Effector memory CD8-positive, alpha-beta T cell (primary cell): ENCODE data around the gene B3GAT2.
A peak's percentile ranks its signal among the peaks of the same experiment; 100 is the strongest.

ENCODE experiments used
- ATAC-seq: fragments of 150-1000 bp; cut with Tn5 transposase; replicated peaks from 2 replicates; pipeline ENCODE4 v1.10.0; 2021; ENCODE audit warnings: mild to moderate bottlenecking, moderate library complexity
- DNase-seq, 3 experiments: peaks; one replicate each; pipeline ENCODE4 v3.0.0; 2021
- H3K27ac Mint-ChIP-seq, 2 donors: one replicate each; pipeline ENCODE4 v1.8.0; 2022; ENCODE audit warnings: mild to moderate bottlenecking in 2 of 2, mixed read lengths in 2 of 2, moderate library complexity in 2 of 2
- H3K27me3 Mint-ChIP-seq, 2 donors: one replicate each; pipeline ENCODE4 v1.8.0; 2022; ENCODE audit warnings: mixed read lengths in 2 of 2
- H3K36me3 Mint-ChIP-seq: one replicate; pipeline ENCODE4 v1.8.0; 2022; ENCODE audit warnings: mild to moderate bottlenecking, moderate library complexity, mixed read lengths; ENCODE audit not compliant: insufficient read depth
- H3K4me1 Mint-ChIP-seq, 2 donors: one replicate each; pipeline ENCODE4 v1.8.0; 2022; ENCODE audit warnings: low read depth in 2 of 2, mixed read lengths in 2 of 2
- H3K4me3 Mint-ChIP-seq, 2 donors: one replicate each; pipeline ENCODE4 v1.8.0; 2022; ENCODE audit warnings: mild to moderate bottlenecking in 2 of 2, mixed read lengths in 2 of 2, moderate library complexity in 2 of 2
- H3K9me3 Mint-ChIP-seq, 2 donors: one replicate each; pipeline ENCODE4 v1.8.0; 2022; ENCODE audit warnings: mixed read lengths in 2 of 2

The B3GAT2 gene

GRCh38 chr6:70886071-70886470 is 70.8 kb downstream of the B3GAT2 start:
- peaks cover 5% of the 10 kb centered on the region for H3K36me3 Mint-ChIP-seq
- ATAC-seq = no peak
- no peak overlapping the region for H3K4me3 Mint-ChIP-seq
- H3K27me3 Mint-ChIP-seq = peaks cover 35 to 40% of the 10 kb centered on the region in 2 donors
- no peak for DNase-seq
- peaks cover 0 to 3% of the 10 kb centered on the region in 2 donors for H3K4me1 Mint-ChIP-seq
- H3K27ac Mint-ChIP-seq = no peak overlapping the region
- H3K9me3 Mint-ChIP-seq = no peaks in the 10 kb centered on the region

DNA sequence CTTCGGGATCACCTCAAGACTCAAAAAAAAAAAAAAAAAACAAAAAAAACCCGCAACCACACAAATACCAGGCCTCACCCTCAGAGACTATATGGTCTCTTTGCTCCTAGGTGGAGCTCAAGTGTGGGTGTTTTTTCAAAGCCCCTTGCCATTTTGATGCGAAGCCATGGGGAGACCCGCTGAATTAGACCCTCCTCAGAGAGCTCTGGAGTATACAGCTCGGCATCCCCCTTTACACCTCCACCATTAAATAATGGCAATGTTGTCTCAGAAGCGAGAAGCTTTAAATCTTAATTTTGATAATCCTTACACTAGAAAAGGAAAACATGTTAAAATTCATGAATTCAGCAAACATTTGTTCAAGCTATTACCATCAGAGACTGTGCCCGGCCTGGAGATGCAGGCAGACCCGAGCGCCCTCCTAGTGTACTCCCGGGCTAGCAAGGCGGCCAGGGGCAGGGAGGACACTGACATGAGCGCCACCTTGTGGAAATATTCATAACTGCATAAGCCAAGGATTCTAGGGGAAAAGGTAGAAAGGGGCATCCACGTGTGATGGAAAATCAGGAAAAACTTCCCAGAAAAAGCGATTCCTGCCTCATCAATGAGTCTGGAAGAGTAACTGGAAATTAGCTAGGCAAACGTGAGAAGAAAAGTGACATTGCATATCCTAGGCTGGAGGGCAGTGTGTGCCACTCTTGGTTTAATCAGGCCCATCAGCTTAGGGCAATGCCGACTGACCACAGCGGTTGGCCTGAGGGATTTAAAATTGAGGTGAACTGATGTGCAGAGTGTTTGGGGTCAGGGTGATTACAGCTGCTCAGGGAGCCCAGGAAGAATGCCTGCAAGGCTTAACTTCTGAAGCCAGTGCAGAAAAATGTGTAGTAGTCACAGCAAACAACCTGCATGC is 72.5 kb downstream of the B3GAT2 start:
- H3K27me3 Mint-ChIP-seq = peaks cover 34 to 41% of the 10 kb centered on the region in 2 donors
- peak; percentile 87 for ATAC-seq

DNA sequence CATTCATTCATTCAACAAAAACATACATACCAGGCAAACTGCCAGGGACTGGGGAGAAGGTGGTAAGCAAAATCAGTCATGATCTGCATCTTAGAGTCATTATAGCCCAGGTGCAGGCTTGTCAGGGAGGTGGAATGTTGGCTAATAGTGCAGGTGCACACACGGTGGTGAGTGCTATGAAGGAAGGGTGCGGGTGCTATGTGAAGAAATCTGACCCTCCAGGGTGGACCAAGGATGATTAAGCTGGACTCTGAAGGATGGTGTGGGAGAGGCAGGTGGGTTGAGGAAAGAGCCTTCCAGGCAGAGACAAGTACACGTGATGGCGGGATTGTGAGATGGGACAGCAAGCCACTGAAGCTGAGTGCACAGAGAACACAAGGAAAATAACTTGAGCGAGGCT is 77.4 kb downstream of the B3GAT2 start:
- H3K4me1 Mint-ChIP-seq = peaks cover 0 to 3% of the 10 kb centered on the region in 2 donors

More for the DNA sequence above, 72.5 kb downstream of the B3GAT2 start:
- H3K27ac Mint-ChIP-seq = no peak overlapping the region
- peaks cover 5% of the 10 kb centered on the region for H3K36me3 Mint-ChIP-seq
- no peak overlapping the region for H3K4me3 Mint-ChIP-seq
- H3K4me1 Mint-ChIP-seq = peaks cover 0 to 3% of the 10 kb centered on the region in 2 donors
- peak; percentile 61 to 68 (median 65) for DNase-seq
- H3K9me3 Mint-ChIP-seq = no peaks in the 10 kb centered on the region

DNA sequence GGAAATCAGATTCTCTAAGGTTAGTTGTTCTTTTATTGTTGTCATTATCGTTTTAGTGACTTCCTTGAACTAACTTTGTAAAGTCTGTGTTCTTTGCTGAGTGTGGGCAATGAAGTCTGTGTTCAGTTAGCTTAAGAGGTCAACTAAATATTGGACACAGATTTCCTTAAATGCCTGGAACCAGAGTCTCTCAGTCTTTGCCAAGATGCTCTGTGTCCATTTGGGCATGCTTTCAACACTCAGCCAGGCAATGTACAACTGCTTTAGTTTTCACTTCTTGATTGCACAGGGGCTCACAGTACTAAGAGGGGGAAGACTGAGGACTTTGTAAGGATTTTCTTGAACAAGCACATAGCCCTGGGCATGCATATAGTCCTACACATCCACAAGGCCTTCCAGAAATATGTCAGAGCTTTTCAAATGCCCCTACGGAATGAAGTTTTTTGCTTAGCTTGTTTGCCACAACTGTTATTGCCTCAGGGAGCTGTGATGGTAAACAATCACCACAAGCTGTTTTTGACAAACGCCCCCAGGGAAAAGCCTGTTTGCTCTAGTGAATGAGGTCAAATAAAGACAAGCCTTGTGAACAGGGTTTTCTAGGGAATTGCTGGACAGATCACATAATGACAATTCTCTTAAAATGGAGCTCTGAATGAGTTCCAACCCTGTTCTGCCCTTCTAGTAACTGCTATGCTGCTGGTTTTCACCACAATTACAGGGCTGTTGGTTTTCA is 82.5 kb downstream of the B3GAT2 start:
- ATAC-seq = no peak
- no peak for DNase-seq
- Mint-ChIP-seq H3K4me1 (no peaks in the 10 kb centered on the region), H3K9me3 (peaks cover 7 to 14% of the 10 kb centered on the region in 2 donors), H3K4me3 (no peak overlapping the region), H3K27me3 (peaks cover 44 to 46% of the 10 kb centered on the region in 2 donors), H3K36me3 (no peaks in the 10 kb centered on the region), H3K27ac (no peak overlapping the region)

More for the DNA sequence above, 77.4 kb downstream of the B3GAT2 start:
- Mint-ChIP-seq H3K4me3 (no peak overlapping the region), H3K36me3 (peaks cover 4% of the 10 kb centered on the region), H3K27ac (no peak overlapping the region), H3K9me3 (no peaks in the 10 kb centered on the region), H3K27me3 (peaks cover 46 to 51% of the 10 kb centered on the region in 2 donors)
- ATAC-seq (no peak), DNase-seq (no peak)

DNA sequence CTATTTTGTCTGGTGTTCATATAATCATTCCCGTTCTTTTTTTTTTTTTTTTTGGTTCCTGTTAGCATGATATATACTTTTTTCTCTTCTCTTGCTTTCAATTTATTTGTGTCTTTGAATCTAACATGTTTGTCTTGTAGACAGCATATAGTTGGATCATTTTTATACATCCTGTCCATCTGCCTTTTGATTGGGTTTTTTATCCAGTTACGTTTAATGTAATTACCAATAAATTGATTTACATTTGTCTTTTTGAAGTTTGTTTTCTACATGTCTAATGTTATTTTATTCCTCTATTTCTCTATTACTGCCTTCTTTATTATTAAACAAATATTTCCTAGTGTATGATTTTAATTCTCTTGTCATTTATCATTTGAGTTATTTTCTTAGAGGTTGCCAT is 84.4 kb downstream of the B3GAT2 start:
- H3K36me3 Mint-ChIP-seq = no peaks in the 10 kb centered on the region
- ATAC-seq (no peak), DNase-seq (no peak)
- H3K27ac Mint-ChIP-seq = no peak overlapping the region
- H3K27me3 Mint-ChIP-seq = peaks cover 31 to 36% of the 10 kb centered on the region in 2 donors
- H3K4me1 Mint-ChIP-seq = no peaks in the 10 kb centered on the region
- peaks cover 7 to 14% of the 10 kb centered on the region in 2 donors for H3K9me3 Mint-ChIP-seq
- no peak overlapping the region for H3K4me3 Mint-ChIP-seq

DNA sequence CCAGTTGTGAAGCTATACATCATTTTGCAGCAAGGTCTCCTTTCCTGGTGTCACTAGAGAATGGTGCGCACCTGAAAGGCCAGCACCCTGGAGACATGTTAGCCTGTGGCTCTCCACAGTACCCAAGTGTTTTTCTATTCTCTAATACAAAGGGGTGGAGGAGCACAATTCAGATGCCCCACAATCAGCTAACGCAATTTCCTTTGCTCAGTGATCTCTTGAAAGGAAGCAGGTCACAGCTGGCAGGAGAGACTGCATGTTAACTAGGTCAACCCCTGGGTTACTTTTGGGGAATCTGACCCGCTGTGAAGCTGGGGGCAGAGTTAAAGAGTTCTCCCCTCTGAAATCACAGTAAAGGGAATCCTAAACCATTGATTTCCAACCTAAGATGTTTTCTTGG is 92.5 kb downstream of the B3GAT2 start:
- peak overlapping the region in 1 of 2 donors; percentile 84 for H3K27ac Mint-ChIP-seq
- H3K27me3 Mint-ChIP-seq = peaks cover 0 to 5% of the 10 kb centered on the region in 2 donors
- DNase-seq (no peak), ATAC-seq (peak; percentile 85)
- H3K9me3 Mint-ChIP-seq = peaks cover 0 to 3% of the 10 kb centered on the region in 2 donors
- no peak overlapping the region for H3K4me3 Mint-ChIP-seq
- peaks cover 0 to 7% of the 10 kb centered on the region in 2 donors for H3K4me1 Mint-ChIP-seq
- peaks cover 9% of the 10 kb centered on the region for H3K36me3 Mint-ChIP-seq

DNA sequence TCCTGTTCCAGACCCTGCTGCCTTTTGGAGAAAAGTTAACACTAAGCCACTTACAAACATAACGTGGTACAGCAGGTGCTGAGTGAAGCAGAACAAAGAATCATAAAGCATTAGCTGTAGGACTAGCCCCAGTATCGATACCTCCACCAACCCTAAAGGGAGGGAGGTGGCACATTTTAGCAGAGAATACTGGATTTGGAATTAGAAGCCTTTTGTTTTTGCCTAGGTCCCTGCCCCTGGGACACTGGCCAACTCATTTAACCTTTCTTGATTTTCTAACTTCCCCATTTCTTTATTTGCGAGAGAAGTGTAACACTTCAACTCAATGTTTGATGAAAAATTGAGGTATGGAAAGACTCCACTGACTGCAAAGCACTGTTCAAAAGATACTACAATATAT is 93.5 kb downstream of the B3GAT2 start:
- Mint-ChIP-seq H3K4me3 (no peak overlapping the region), H3K9me3 (peaks cover 0 to 3% of the 10 kb centered on the region in 2 donors), H3K36me3 (peaks cover 15% of the 10 kb centered on the region), H3K27ac (peak overlapping the region in 1 of 2 donors; percentile 35), H3K27me3 (peaks cover 0 to 5% of the 10 kb centered on the region in 2 donors), H3K4me1 (peaks cover 0 to 7% of the 10 kb centered on the region in 2 donors)
- no peak for DNase-seq
- ATAC-seq = no peak

GRCh38 chr6:70860920-70861319 is 95.9 kb downstream of the B3GAT2 start:
- Mint-ChIP-seq H3K4me3 (no peak overlapping the region), H3K36me3 (peaks cover 19% of the 10 kb centered on the region), H3K27me3 (no peaks in the 10 kb centered on the region), H3K27ac (no peak overlapping the region), H3K9me3 (no peaks in the 10 kb centered on the region), H3K4me1 (peaks cover 0 to 7% of the 10 kb centered on the region in 2 donors)
- no peak for DNase-seq
- no peak for ATAC-seq

DNA sequence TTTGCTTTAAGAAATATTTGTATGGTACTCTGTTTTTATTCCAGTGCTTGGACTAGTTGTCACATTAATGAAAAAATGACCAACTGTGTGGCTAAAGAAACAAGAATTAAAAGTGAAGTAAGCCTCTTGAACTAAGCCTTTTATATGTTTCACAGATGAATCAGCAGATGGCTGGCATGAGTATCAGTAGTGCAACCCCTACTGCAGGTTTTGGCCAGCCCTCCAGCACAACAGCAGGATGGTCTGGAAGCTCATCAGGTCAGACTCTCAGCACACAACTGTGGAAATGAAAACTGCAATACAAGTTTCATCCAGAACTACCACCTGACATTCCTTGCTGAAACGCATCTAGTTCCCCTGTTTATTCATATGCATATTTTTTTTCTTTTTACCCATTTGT is 96.8 kb downstream of the B3GAT2 start:
- no peak for ATAC-seq
- H3K27ac Mint-ChIP-seq = no peak overlapping the region
- no peaks in the 10 kb centered on the region for H3K27me3 Mint-ChIP-seq
- H3K36me3 Mint-ChIP-seq = peaks cover 19% of the 10 kb centered on the region
- H3K4me1 Mint-ChIP-seq = peaks cover 0 to 7% of the 10 kb centered on the region in 2 donors
- DNase-seq = no peak
- no peak overlapping the region for H3K4me3 Mint-ChIP-seq
- no peaks in the 10 kb centered on the region for H3K9me3 Mint-ChIP-seq

DNA sequence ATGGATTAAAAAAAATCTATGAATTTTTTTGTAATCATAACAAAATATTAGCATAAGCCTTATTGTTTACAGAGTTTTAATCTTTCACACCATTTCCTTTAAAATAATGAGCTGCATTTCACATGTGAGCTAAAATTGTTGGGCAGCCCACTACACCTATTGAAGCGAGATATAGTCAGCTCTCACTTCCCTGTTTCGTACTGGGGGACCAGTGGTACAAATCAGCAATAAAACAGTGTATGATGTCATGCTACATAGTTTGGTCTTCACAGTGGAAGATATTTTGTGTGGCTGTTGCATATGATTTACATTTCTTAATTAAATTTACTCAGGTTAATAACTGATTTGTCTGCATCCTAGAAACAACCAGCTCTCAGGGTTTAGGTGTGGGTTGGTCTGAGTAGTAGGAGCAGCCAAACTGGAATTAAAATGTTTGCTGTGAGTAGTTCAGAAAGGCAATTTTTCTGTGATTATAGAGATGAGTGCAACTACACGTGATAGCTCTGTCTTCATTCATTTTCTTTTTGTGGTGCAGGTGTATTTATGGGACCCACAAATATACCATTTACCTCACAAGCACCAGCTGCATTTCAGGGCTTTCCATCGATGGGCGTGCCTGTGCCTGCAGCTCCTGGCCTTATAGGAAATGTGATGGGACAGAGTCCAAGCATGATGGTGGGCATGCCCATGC is 99.3 kb downstream of the B3GAT2 start:
- H3K27me3 Mint-ChIP-seq = no peaks in the 10 kb centered on the region
- peaks cover 30% of the 10 kb centered on the region for H3K36me3 Mint-ChIP-seq

GRCh38 chr6:70852667-70853246 is 104.1 kb downstream of the B3GAT2 start:
- peaks cover 12% of the 10 kb centered on the region for H3K36me3 Mint-ChIP-seq
- DNase-seq = no peak
- H3K27me3 Mint-ChIP-seq = no peaks in the 10 kb centered on the region
- no peak overlapping the region for H3K4me3 Mint-ChIP-seq
- peaks cover under 1 to 5% of the 10 kb centered on the region in 2 donors for H3K4me1 Mint-ChIP-seq
- ATAC-seq = no peak
- no peaks in the 10 kb centered on the region for H3K9me3 Mint-ChIP-seq
- no peak overlapping the region for H3K27ac Mint-ChIP-seq

More for the DNA sequence above, 99.3 kb downstream of the B3GAT2 start:
- Mint-ChIP-seq H3K9me3 (no peaks in the 10 kb centered on the region), H3K4me3 (no peak overlapping the region), H3K4me1 (no peaks in the 10 kb centered on the region), H3K27ac (no peak overlapping the region)
- ATAC-seq = no peak
- no peak for DNase-seq

DNA sequence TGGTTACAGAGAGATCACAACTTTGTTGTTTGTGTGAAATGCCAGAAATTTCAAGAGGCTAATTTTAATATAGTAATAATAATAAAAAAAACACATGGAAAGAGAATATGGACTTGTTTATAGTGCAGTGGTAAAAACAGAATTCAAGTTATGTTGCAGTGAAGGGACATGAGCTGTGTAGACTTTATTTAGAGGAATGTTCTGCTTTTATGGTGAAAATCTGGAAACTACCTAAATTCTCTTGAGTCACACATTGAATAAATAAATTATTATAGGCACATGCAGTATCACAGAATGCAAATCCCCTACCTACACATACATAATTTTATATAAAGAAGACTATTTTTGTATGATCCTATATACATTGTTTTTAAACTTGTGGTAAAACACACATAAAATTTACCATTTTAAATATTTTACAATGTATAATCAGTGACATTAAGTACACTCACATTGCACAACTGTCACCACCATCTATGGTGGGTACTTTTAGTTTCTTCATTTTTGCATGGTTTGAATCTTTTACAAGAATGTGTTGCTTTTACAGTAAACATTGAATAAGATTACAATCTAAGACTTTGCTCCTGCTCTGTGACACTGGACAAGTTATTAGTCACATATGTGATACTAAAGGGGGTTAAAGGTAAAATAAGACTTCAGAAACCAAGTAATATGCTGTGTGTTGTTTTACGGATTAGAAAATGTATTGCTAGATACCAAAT is 107.4 kb downstream of the B3GAT2 start:
- H3K4me1 Mint-ChIP-seq = peaks cover 9 to 14% of the 10 kb centered on the region in 2 donors

More for the DNA sequence above, 107.4 kb downstream of the B3GAT2 start:
- no peak overlapping the region for H3K27ac Mint-ChIP-seq
- no peak overlapping the region for H3K4me3 Mint-ChIP-seq
- peaks cover 9% of the 10 kb centered on the region for H3K36me3 Mint-ChIP-seq
- no peak for ATAC-seq
- DNase-seq = no peak
- H3K9me3 Mint-ChIP-seq = no peaks in the 10 kb centered on the region
- H3K27me3 Mint-ChIP-seq = no peaks in the 10 kb centered on the region
